ENCODE data around the gene CBX5. TPM values are rescaled to one million over a fixed set of nuclear protein-coding genes. Genes with fewer than 3 reads are reported as not detected.
"Not testable (repeated sequence)": the region's sequence is repeated elsewhere in the genome, so short reads cannot be mapped to it uniquely, and the experiment has no call there.

Gene CBX5
- polyA plus RNA-seq, 4 donors, result 2.7 to 40.1 (median 8.3) TPM

DNA sequence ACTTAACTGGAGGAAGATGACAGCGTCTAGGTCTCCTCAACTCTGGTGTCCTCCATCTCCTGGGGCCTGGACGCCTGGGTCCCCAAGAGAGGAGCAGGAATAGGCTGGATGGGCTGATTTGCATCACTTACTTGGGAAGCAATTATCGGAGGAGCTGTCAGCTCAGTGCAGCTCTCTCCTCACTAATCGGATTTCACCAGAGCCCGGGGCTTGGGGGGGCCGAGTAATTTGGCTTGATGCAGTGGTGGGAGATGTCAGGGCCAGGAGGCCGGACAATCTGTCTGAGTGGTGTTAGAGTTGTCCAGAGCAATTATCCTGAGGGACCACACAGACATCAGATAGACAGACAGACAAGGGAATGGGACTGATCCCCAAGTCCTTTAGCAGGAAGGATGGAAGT, 86.5 kb downstream of the CBX5 start:
- Histone ChIP-seq H3K27ac (ENCODE audit: low read depth in 1 of 3, low read length in 2 of 3) (no peak overlapping the region), H3K36me3 (ENCODE audit: control insufficient read depth in 3 of 3, insufficient read depth in 2 of 3, low read depth in 1 of 3, low read length in 3 of 3) (no peaks in the 10 kb centered on the region), H3K4me1 (ENCODE audit: control insufficient read depth in 3 of 3, insufficient read depth in 2 of 3, low read depth in 1 of 3, low read length in 2 of 3) (peaks cover 0 to 16% (median 0%) of the 10 kb centered on the region in 3 donors), H3K4me3 (ENCODE audit: low read depth in 1 of 3, low read length in 3 of 3) (no peak overlapping the region), H3K9me3 (ENCODE audit: control insufficient read depth in 2 of 2, insufficient read depth in 1 of 2, low read depth in 1 of 2, low read length in 1 of 2) (no peaks in the 10 kb centered on the region), H3K27me3 (ENCODE audit: control insufficient read depth in 3 of 3, insufficient read depth in 3 of 3, low read length in 3 of 3) (peaks cover 3 to 60% (median 4%) of the 10 kb centered on the region in 3 donors)
- FAIRE-seq (no peak), DNase-seq (no peak)
- WGBS, 3 donors, result 73 to 77% (median 76%) methylated on average over 7 of the region's 7 CpGs

DNA sequence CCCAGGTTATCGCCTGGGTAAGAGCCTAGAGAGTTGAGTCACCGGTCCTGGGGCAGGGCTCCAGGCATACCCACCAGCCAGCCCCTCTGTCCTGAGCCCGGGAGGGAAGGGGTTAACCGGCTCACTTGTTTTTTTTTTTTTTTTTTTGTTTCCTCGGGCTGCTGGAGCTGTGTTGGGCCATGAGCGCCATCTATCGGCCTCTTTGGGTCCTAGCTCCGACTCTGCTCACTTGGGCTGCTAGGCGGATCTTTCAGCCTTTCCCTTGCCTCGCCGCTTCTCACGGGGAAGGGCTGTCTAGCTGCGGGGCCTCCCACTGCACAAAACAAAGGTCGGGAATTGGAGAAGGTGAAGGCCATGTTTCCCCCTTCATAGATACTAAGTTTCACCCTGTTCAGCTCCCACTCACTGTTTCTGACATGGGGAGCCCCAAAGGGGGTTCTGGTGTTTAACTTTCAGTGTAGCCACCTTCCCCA, 88.3 kb downstream of the CBX5 start:
- Histone ChIP-seq H3K4me3 (ENCODE audit: low read depth in 1 of 3, low read length in 3 of 3) (no peak overlapping the region), H3K27ac (ENCODE audit: low read depth in 1 of 3, low read length in 2 of 3) (no peak overlapping the region), H3K9me3 (ENCODE audit: control insufficient read depth in 2 of 2, insufficient read depth in 1 of 2, low read depth in 1 of 2, low read length in 1 of 2) (no peaks in the 10 kb centered on the region), H3K4me1 (ENCODE audit: control insufficient read depth in 3 of 3, insufficient read depth in 2 of 3, low read depth in 1 of 3, low read length in 2 of 3) (peaks cover 0 to 16% (median 0%) of the 10 kb centered on the region in 3 donors), H3K36me3 (ENCODE audit: control insufficient read depth in 3 of 3, insufficient read depth in 2 of 3, low read depth in 1 of 3, low read length in 3 of 3) (peaks cover 0 to 2% (median 0%) of the 10 kb centered on the region in 3 donors), H3K27me3 (ENCODE audit: control insufficient read depth in 3 of 3, insufficient read depth in 3 of 3, low read length in 3 of 3) (peaks cover 3 to 47% (median 4%) of the 10 kb centered on the region in 3 donors)
- DNase-seq, result peak; percentile 83 to 92
- 0 to 1% (median 0%) methylated on average over 14 of the region's 14 CpGs for WGBS, 3 donors
- FAIRE-seq, result no peak

DNA sequence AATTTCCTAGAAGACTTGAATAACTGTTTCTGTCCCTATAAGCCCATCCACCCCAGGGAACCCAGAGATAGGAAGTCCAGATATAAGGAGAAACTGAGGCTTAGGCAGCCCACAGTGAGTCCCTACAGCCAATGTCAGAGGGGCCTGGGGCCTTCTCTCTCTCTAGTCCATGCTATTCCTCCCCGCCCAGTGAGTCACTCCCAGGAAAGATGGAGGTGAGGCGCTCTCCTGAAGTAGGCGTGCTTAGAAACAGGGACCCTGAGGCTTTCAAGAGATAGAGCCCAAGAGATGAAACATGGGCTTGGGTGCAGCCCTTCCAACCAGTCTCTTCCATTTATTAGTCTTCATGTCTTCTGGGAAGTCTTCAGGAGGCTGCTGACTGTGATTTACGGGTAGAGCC, 88.8 kb downstream of the CBX5 start:
- Histone ChIP-seq H3K9me3 (ENCODE audit: control insufficient read depth in 2 of 2, insufficient read depth in 1 of 2, low read depth in 1 of 2, low read length in 1 of 2) (no peaks in the 10 kb centered on the region), H3K27me3 (ENCODE audit: control insufficient read depth in 3 of 3, insufficient read depth in 3 of 3, low read length in 3 of 3) (peaks cover 3 to 42% (median 4%) of the 10 kb centered on the region in 3 donors), H3K27ac (ENCODE audit: low read depth in 1 of 3, low read length in 2 of 3) (no peak overlapping the region), H3K4me1 (ENCODE audit: control insufficient read depth in 3 of 3, insufficient read depth in 2 of 3, low read depth in 1 of 3, low read length in 2 of 3) (peaks cover 0 to 16% (median 0%) of the 10 kb centered on the region in 3 donors), H3K4me3 (ENCODE audit: low read depth in 1 of 3, low read length in 3 of 3) (no peak overlapping the region), H3K36me3 (ENCODE audit: control insufficient read depth in 3 of 3, insufficient read depth in 2 of 3, low read depth in 1 of 3, low read length in 3 of 3) (peaks cover 0 to 4% (median 0%) of the 10 kb centered on the region in 3 donors)
- FAIRE-seq (no peak), DNase-seq (no peak)
- 20 to 42% (median 35%) methylated on average over 4 of the region's 4 CpGs for WGBS, 3 donors

DNA sequence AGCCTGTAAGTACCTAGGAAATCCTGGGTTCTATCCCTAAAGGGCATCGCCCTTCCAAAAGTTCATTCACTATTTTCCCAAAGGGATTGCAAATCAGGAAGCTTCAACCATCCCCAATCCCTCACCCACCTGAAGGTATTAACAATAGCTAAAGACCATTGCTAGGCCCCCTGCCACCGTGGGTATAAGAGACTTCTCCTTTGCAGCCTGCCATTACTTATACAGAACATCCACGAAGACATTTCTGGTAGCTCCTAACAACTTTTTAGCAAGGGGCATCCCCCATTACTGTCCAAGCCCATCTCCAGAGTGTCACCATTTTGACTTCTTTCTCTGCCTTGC, 90.8 kb downstream of the CBX5 start:
- H3K4me1 ChIP-seq (ENCODE audit: control insufficient read depth in 3 of 3, insufficient read depth in 2 of 3, low read depth in 1 of 3, low read length in 2 of 3), result peaks cover 0 to 11% (median 0%) of the 10 kb centered on the region in 3 donors
- peaks cover 0 to 4% (median 0%) of the 10 kb centered on the region in 3 donors for H3K36me3 ChIP-seq (ENCODE audit: control insufficient read depth in 3 of 3, insufficient read depth in 2 of 3, low read depth in 1 of 3, low read length in 3 of 3)
- FAIRE-seq, result no peak
- H3K27ac ChIP-seq (ENCODE audit: low read depth in 1 of 3, low read length in 2 of 3), result no peak overlapping the region
- peak overlapping the region in 1 of 3 donors; percentile 16 for H3K4me3 ChIP-seq (ENCODE audit: low read depth in 1 of 3, low read length in 3 of 3)
- peaks cover 2 to 23% (median 3%) of the 10 kb centered on the region in 3 donors for H3K27me3 ChIP-seq (ENCODE audit: control insufficient read depth in 3 of 3, insufficient read depth in 3 of 3, low read length in 3 of 3)
- no peaks in the 10 kb centered on the region for H3K9me3 ChIP-seq (ENCODE audit: control insufficient read depth in 2 of 2, insufficient read depth in 1 of 2, low read depth in 1 of 2, low read length in 1 of 2)
- 23 to 26% (median 25%) methylated on average over 3 of the region's 3 CpGs for WGBS, 3 donors
- no peak for DNase-seq

DNA sequence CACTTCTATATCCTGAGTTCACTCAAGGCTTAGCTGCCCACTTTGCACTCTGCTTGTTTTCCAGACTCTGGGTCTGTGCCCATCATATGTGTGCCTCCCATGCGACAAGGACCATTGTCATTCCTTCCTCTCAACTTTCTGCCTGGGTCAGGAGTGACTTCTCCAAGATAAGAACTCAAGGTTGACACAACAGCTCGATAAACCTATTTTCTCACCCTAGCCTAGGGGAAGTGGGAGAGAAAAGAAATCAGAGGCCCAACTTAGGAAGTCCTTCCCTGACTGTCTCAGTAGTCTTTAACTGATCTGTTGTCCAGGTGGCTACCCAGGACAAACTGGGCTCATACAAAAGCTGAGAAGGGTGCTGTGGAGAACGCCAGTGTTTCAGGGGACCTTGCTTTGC, 92.8 kb downstream of the CBX5 start:
- H3K27me3 ChIP-seq (ENCODE audit: control insufficient read depth in 3 of 3, insufficient read depth in 3 of 3, low read length in 3 of 3), result peaks cover 0 to 7% (median 0%) of the 10 kb centered on the region in 3 donors
- FAIRE-seq (no peak), DNase-seq (no peak)
- H3K4me3 ChIP-seq (ENCODE audit: low read depth in 1 of 3, low read length in 3 of 3), result no peak overlapping the region
- peaks cover 0 to 11% (median 0%) of the 10 kb centered on the region in 3 donors for H3K4me1 ChIP-seq (ENCODE audit: control insufficient read depth in 3 of 3, insufficient read depth in 2 of 3, low read depth in 1 of 3, low read length in 2 of 3)
- H3K36me3 ChIP-seq (ENCODE audit: control insufficient read depth in 3 of 3, insufficient read depth in 2 of 3, low read depth in 1 of 3, low read length in 3 of 3), result peaks cover 2 to 23% (median 3%) of the 10 kb centered on the region in 3 donors
- WGBS, 3 donors, result 86 to 96% (median 88%) methylated on average over 3 of the region's 3 CpGs
- H3K27ac ChIP-seq (ENCODE audit: low read depth in 1 of 3, low read length in 2 of 3), result no peak overlapping the region
- H3K9me3 ChIP-seq (ENCODE audit: control insufficient read depth in 2 of 2, insufficient read depth in 1 of 2, low read depth in 1 of 2, low read length in 1 of 2), result no peaks in the 10 kb centered on the region

DNA sequence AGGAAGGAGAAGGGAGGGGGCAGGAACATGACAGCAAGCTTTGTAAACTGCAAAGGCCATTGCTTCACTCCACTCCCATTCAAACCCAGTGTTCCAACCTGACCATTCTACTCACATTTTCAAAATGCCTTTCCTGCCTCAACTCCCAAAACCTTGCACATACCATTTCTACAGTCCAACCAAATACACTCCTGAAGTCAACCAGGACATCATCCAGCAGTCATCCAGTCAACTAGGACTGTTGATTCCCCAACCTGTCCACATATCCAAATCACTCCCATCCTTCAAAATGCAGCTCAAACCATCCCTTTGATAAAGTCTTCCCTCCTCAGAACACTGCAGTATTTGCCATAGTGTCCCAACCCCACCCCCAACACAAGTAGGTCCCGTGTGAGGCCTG, 94.0 kb downstream of the CBX5 start:
- H3K9me3 ChIP-seq (ENCODE audit: control insufficient read depth in 2 of 2, insufficient read depth in 1 of 2, low read depth in 1 of 2, low read length in 1 of 2), result no peaks in the 10 kb centered on the region
- H3K27me3 ChIP-seq (ENCODE audit: control insufficient read depth in 3 of 3, insufficient read depth in 3 of 3, low read length in 3 of 3), result peaks cover 0 to 4% (median 0%) of the 10 kb centered on the region in 3 donors
- no peak overlapping the region for H3K4me3 ChIP-seq (ENCODE audit: low read depth in 1 of 3, low read length in 3 of 3)
- 81 to 96% (median 86%) methylated on average over 1 of the region's 1 CpG for WGBS, 3 donors
- no peak overlapping the region for H3K27ac ChIP-seq (ENCODE audit: low read depth in 1 of 3, low read length in 2 of 3)
- no peak for FAIRE-seq
- DNase-seq, result no peak
- H3K36me3 ChIP-seq (ENCODE audit: control insufficient read depth in 3 of 3, insufficient read depth in 2 of 3, low read depth in 1 of 3, low read length in 3 of 3), result peaks cover 3 to 30% (median 4%) of the 10 kb centered on the region in 3 donors
- H3K4me1 ChIP-seq (ENCODE audit: control insufficient read depth in 3 of 3, insufficient read depth in 2 of 3, low read depth in 1 of 3, low read length in 2 of 3), result peaks cover 0 to 4% (median 0%) of the 10 kb centered on the region in 3 donors

DNA sequence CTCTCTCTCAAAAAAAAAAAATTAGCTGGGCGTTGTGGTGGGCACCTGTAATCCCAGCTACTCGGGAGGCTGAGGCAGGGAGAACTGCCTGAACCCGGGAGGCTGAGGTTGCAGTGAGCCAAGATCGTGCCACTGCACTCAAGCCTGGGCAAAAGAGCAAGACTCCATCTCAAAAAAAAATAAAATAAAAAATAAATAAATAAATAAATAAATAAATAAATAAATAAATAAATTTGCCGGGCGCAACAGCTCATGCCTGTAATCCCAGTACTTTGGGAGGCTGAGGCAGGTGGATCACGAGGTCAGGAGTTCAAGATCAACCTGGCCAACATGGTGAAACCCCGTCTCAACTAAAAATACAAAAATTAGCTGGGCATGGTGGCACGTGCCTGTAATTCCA, 94.6 kb downstream of the CBX5 start:
- H3K36me3 ChIP-seq (ENCODE audit: control insufficient read depth in 3 of 3, insufficient read depth in 2 of 3, low read depth in 1 of 3, low read length in 3 of 3), result peaks cover 3 to 30% (median 4%) of the 10 kb centered on the region in 3 donors
- not testable (repeated sequence) for H3K4me1 ChIP-seq (ENCODE audit: control insufficient read depth in 3 of 3, insufficient read depth in 2 of 3, low read depth in 1 of 3, low read length in 2 of 3); H3K4me3 ChIP-seq (ENCODE audit: low read depth in 1 of 3, low read length in 3 of 3); FAIRE-seq; H3K27me3 ChIP-seq (ENCODE audit: control insufficient read depth in 3 of 3, insufficient read depth in 3 of 3, low read length in 3 of 3); H3K27ac ChIP-seq (ENCODE audit: low read depth in 1 of 3, low read length in 2 of 3); H3K9me3 ChIP-seq (ENCODE audit: control insufficient read depth in 2 of 2, insufficient read depth in 1 of 2, low read depth in 1 of 2, low read length in 1 of 2); DNase-seq
- 92 to 96% (median 95%) methylated on average over 9 of the region's 9 CpGs for WGBS, 3 donors

DNA sequence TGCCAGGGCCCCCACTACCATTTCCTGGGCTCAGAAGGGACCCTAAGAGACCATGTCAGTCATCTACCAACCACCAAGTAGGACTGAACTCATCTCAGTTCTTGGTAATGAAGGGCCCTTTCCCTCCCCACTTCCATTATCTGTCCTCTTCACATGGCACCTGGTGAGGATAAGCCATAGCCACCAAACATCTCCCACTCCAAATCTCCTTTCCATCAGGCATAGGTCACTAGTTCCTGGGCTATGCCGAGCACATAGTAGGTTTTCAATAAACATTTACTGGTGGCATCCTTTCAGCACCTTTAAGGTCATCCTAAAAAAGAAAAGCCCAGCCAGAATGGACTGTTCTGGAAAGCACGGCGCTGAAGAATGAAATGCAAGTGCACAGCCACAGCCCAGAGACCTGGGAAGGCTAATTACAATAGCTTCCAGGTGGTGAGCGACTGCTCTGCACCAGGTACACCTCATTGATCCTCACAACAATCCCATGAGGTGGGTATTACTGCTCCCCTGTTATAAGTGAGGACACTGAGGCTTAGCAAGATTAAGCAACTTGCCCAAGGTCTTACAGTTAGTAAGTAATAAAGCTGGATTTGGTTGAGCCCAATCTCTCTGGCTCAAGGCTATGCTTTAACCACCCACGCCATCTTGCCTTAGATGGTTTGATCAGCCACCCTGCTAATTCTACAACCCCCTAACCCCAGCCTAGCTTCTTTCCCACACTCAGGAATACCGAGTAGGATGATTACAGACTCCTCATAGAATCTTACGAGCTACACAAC, 95.7 kb downstream of the CBX5 start:
- Histone ChIP-seq H3K27ac (ENCODE audit: low read depth in 1 of 3, low read length in 2 of 3) (no peak overlapping the region), H3K27me3 (ENCODE audit: control insufficient read depth in 3 of 3, insufficient read depth in 3 of 3, low read length in 3 of 3) (no peaks in the 10 kb centered on the region), H3K9me3 (ENCODE audit: control insufficient read depth in 2 of 2, insufficient read depth in 1 of 2, low read depth in 1 of 2, low read length in 1 of 2) (no peaks in the 10 kb centered on the region), H3K4me1 (ENCODE audit: control insufficient read depth in 3 of 3, insufficient read depth in 2 of 3, low read depth in 1 of 3, low read length in 2 of 3) (peaks cover 0 to 3% (median 0%) of the 10 kb centered on the region in 3 donors), H3K4me3 (ENCODE audit: low read depth in 1 of 3, low read length in 3 of 3) (no peak overlapping the region), H3K36me3 (ENCODE audit: control insufficient read depth in 3 of 3, insufficient read depth in 2 of 3, low read depth in 1 of 3, low read length in 3 of 3) (peaks cover 3 to 30% (median 4%) of the 10 kb centered on the region in 3 donors)
- DNase-seq (no peak), FAIRE-seq (no peak)
- 91 to 96% (median 93%) methylated on average over 7 of the region's 7 CpGs for WGBS, 3 donors

Measured in small intestine (tissue), 7 donors.